GM10266 (cell line): ENCODE measurements around the gene DNAI1.

Experiments used
- DNase-seq: peaks from one replicate; pipeline ENCODE4 v3.0.0; 2012; ENCODE audit errors: extremely low spot score
- TF ChIP-seq, protein P1 (sequence below): IDR thresholded peaks from 2 replicates; pipeline ENCODE4 v1.5.1; 2012; ENCODE audit warnings: mild to moderate bottlenecking, low read depth; ENCODE audit not compliant: control insufficient read depth, insufficient read depth; ENCODE audit errors: missing control alignments

DNAI1 gene

DNA sequence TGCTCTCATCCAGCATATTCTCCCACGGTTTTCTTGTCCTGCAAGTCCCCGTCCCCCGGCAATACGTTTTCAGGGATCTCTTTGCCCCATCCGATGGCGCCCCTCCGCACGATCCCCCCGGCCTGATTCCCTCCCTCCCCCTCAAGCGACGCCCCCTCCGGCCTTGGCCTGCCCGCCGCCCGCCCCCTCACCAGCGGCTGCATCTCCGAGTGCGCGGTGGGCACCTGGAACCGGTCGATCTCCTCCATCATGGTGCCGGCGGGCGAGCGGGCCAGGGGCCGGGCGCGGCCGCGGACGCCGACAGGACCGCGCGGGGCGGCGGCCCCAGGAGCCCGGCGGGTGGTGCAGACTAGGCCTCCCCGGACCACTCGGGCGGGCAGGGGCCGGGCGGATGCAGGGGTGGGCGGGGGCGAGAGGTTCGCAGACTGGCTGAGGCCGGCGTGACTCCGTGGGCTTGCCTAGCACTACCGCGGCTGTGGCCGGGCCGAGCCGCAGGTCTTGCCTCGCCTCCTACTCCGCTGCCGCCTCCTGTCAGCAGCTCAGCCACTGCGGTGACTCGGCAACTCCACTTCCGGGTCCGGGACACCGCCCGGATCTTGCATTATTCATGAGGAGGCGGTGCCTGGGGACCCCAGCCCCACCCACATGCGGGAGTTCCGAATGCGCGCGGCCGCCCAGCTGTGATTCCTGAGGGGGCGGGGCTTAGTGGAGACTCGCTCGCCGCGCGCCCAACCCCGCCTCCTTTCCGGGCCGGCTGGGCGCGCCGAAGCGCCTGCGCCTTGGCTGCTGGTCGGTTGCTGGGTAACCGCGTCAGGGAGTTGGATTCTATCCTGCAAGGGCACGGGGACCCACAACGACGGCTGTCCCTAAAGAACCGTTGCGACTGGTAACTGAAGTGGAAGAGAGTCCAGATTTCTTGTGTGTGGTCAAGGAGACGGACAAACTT is at the start of gene DNAI1, which contains the start of gene FAM219A:
Gene DNAI1 (plus strand): TSS at position 793 of the 946 bp plus-strand sequence. CDS start 201 bp downstream, outside the sequence.
Gene FAM219A (minus strand): TSS at position 558 of the 946 bp plus-strand sequence. CDS start 307 bp downstream, at position 251.
- TF ChIP-seq, protein P1, sequence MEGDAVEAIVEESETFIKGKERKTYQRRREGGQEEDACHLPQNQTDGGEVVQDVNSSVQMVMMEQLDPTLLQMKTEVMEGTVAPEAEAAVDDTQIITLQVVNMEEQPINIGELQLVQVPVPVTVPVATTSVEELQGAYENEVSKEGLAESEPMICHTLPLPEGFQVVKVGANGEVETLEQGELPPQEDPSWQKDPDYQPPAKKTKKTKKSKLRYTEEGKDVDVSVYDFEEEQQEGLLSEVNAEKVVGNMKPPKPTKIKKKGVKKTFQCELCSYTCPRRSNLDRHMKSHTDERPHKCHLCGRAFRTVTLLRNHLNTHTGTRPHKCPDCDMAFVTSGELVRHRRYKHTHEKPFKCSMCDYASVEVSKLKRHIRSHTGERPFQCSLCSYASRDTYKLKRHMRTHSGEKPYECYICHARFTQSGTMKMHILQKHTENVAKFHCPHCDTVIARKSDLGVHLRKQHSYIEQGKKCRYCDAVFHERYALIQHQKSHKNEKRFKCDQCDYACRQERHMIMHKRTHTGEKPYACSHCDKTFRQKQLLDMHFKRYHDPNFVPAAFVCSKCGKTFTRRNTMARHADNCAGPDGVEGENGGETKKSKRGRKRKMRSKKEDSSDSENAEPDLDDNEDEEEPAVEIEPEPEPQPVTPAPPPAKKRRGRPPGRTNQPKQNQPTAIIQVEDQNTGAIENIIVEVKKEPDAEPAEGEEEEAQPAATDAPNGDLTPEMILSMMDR: no peak
- peak; percentile 99 for DNase-seq

DNA sequence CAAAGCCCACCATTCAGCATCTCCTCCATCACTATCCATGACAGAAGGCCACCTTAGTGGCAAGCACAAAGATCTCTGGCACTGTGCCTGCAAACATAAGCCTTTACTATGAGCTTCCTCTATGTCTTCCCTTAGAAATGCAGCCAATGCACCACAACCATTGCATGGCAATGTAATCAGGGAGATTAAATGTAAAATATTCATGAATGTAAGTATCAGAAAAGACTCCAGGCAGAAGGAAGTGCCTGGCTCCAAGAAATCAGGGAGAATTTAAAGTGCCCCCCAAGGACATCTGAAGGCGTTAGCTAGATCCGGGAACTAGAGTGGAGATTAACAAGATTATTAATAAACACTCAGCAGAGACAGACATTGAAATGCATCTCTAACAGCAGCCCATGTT is 49.5 kb upstream of the DNAI1 start:
- TF ChIP-seq, protein P1: no peak
- DNase-seq: no peak

DNA sequence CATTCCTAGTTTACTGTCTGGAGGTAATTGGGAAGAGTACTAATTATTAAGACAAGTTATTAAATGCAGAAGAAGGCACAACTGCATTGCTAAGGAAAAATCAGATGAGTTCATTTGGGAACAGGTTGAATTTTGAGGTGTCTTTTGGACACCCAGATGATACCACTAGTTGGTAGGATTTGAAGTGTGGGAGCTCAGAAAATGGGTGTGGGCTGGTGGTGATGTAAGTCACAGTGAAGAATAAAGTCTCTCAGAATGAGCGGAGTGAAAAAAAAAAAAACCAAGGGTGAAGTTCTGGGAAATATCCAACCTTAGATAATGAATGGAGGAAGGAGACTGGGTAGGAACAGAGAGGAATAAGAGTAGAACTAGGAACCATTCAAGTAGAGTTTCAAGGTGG is 46.3 kb upstream of the DNAI1 start:
- no peak for DNase-seq
- TF ChIP-seq, protein P1: no peak

DNA sequence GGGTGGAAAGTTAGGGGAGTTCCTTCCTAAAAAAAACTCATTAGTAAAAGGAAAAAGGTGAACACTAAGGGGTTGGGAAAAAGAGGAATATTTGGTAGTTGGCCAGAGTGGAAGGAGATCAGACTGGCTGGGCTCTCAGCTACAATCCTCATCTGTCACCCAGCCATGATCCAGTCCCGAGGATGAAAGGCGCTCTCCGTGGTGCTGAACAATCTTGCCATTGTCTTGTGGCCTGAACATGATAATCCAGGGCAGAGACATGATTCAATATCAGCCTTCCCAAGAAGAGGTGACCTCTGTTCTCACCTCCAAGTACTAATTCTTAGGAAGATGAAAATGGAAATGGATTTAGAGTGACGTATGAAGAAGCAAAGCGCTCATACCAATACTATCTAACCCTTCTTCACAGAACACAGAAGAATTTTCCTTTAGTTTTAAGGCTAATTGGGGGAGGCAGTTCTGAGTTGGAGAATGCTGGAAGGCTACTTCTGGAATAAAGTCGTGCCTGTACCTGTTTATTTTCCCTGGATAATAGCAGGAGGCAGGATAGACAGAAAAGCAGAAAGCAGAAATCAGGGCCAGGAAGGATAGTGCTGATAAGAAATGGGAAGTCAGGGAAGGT is 45.3 kb upstream of the DNAI1 start:
- no peak for DNase-seq
- TF ChIP-seq, protein P1: no peak

DNA sequence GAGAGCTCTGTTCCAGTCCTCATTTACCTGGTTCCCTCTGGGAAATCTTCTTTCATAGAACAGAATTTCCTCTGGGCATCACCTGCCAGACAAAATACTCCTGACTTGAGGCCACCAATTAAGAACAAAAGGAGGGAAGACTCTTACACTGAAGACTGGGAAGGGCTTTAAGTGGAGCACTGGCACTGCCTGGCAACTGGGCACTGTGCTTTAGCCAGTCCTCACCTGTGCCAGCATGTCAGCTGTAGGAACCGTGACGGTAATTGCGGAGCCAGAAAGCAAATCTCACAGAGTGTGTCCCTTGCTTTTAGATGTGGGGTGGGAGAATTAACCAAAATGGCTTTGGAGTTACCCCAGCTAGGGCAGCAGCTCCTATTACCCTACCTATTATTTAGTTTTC is 40.9 kb upstream of the DNAI1 start:
- DNase-seq: no peak
- TF ChIP-seq, protein P1: no peak

DNA sequence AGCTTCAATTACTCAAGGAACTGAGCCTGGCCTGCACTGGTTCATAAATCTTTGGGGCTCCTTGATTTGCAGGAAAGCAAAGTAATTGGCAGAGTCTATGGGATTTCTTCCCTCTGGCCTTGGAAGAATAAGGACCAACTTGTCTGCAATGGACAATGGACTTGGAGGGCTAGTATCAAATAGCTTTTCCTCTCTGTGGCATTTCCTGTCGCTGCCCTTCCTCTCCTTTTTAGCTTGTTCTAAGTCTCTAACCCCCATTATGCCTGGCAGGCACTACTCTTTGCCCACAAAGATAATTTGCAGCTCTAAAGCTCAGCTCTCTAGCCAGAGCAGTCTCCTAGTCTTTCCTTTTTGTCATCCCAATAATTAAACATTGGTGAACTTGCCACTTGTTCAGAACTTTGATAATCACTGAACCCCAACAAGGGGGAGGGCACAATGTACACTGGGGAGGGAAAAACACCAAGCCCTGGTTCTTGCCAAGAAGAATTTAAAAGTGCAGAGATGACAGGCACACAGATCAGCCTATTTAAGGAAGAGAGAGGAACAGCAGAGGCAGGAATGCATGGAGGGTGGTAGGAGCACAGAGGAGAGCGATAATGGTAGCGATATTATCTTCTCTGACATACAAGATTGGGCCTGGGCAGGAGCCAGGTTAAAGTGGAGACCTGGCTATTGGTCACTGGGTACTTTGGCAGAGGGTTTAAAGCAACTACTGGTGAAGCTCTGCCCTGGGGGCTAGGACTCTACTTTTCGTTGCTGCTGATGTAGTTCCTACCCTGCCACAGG is 38.7 kb upstream of the DNAI1 start:
- TF ChIP-seq, protein P1: no peak
- no peak for DNase-seq
